HG02759 (cell line): ENCODE results near the gene CYP26A1.

Source experiments
- ATAC-seq: cut with Tn5 transposase; IDR thresholded peaks from one replicate; pipeline ENCODE4 v1.9.1; 2021; ENCODE audit warnings: mild to moderate bottlenecking, moderate library complexity; ENCODE audit not compliant: unreplicated experiment

The CYP26A1 gene

DNA sequence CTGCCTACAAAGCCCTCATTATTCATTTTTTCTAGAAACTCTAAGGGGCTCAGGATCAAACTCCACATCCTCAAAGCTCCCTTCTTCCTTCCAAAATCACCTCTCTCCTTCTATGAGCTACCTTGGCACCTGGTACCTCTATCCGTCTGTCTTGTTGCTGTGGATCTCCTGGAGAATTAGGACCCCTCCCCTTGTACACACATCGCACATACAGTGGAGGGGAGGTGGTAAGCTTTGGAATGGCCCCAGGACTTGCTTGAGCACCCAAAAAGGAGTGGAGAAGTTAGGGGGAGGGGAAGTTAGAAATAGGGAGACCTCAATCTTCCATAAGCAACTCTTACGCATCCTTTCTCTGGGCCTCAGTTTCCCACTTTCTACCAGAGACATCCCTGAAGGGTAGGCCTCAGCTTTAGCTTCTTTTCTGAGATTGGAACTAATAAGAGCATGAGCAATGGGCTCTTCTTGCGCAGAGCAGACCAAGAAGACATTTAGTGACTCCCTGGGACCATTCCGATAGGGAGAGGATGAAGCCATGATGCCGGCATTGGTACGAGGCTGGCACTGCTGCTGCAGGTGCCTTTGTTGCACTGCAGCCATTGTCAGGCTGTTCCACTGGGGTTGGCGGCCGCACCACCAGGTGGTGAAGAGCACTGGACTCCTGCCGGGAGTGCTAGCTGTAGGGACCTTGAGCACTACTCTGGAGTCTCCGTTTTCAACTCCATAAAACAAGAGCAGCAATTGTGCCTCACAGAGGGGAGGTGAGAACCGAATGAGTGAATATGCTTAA is 8.6 kb upstream of the CYP26A1 start:
- ATAC-seq, result no peak

DNA sequence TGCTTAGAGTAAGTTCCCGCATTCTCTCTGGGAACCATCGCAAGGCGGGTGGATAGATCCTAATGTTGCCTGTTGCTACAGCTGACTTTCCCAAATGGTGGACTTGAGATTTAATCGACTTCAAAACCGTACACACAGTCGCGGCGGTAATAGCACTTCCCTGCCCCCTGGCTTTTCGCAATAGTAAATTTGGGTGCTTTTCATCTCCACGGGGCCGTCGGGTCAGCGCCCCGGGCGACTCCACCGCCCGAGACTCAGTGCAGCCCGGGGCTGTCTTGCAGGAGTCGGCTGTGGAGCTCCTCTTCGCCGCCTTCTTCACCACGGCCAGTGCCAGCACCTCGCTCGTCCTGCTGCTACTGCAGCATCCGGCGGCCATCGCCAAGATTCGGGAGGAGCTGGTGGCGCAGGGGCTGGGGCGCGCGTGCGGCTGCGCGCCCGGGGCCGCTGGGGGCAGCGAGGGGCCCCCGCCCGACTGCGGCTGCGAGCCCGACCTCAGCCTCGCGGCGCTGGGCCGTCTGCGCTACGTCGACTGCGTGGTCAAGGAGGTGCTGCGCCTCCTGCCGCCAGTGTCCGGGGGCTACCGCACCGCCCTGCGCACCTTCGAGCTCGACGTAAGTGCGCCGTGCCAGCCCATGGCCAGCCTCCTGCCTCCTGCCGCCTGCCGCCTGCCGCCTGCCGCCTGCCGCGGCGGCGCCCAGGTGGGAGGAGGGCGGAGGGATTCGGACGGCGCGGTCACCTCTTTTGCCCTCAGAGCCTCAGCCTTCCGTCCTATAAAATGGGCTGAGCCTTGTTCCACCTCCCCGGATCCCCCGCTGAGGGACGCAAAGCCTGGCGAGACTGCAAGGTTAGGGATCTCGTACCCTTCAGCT is 7.8 kb upstream of the CYP26A1 start:
- ATAC-seq, result no peak

DNA sequence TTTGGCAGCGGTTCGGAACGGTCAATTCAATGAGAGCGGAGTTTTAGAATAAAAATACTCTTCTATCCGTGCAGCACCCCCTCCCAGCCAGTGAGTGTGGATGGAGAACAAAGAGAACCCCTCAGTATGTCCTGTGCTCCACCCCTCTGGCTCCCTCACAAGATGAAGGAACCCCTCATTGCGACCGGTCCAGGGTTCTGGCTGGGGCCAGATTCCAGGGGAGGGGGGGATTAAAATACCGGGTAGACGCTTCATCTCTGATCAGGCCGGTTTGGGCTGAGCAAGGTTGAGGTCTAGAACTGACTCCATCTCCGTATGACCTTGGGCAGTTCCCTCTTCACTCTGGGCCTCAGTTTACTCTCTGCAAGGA is 7.2 kb upstream of the CYP26A1 start:
- ATAC-seq, result no peak

DNA sequence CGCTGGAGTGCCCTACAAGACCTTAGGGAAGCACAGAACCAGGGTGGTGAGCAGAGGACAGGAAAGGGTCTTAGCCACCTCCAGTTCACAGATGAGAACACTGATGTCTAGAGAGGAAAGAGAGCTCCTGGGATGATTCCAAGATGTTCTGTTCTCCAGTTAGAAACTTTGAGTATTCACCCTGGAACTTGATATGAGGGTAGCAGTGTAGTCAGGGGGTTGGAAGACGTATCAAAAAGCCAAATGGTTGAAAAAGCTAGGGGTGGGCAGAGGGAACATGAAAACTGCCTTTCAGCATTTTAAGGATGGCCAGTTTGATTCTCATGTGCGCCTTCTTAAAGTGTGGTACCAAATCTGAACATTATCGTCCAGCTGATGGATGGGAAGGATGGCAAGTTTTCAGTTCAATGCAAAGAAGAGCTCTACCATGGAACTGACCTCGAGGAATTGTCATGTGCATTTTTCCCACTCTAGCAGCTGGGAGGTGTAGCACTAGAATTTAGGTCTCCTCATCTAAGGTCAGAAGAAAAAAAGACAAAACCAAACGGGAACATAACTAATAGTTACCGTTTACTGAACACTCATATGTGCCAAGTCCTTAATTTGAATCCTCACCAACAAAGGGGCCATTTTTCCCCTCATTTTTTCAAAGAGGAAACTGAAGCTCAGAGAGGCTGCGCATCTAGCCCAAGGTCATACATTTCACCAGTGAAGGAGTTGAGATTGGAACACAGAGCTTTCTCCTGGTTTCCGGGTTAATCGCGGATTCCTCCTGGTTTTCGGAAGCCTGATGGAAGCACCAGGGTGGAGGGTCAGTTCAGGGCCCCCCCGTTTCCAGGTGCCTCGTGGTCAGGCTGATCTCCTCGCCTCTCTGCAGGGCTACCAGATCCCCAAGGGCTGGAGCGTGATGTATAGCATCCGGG is 6.0 kb upstream of the CYP26A1 start:
- no peak for ATAC-seq

DNA sequence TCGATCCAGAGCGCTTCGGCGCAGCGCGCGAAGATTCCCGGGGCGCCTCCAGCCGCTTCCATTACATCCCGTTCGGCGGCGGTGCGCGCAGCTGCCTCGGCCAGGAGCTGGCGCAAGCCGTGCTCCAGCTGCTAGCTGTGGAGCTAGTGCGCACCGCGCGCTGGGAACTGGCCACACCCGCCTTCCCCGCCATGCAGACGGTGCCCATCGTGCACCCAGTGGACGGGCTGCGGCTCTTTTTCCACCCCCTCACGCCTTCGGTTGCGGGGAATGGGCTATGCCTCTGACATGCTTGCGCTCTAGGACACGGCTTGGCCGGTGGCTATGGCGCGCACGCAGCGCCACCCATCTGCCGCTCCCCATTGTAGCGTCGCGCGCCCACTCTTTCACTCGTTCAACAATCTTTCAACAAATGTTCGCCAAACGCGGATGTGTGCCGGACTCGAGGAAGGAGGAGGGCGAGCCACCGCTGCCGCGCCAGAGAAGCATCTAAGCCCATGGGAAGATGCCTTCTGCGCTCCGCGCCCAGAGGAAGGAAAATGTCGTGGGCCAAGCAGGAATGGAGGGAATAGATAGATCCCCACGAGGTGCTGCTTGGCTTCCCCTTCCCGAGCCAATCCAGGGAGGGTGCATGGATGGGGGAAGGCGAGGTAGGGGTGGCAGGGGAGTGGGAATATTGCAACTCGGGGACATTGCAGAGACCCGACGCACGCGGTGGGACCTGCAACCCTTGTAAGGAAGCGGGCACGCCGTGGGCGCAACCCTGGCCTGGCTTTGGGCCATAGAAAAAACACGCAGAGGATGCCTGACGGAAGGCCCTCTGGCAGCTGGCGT is 5.1 kb upstream of the CYP26A1 start:
- no peak for ATAC-seq

DNA sequence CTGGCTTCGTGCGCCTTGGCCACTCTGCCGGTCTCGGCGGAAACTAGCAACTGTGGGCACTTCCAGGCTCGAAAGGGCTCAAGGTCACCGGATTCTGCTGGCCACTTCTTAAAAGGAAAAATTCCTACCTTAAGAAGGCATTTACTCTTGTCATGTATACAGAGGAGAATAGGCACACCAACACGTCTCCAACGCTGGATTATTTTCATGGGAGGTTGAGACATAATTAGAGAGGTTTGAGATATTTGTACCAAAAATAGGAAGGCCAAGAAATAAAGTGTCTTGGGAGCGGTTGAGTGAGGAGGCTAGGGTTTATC is 4.5 kb upstream of the CYP26A1 start:
- ATAC-seq, result no peak

DNA sequence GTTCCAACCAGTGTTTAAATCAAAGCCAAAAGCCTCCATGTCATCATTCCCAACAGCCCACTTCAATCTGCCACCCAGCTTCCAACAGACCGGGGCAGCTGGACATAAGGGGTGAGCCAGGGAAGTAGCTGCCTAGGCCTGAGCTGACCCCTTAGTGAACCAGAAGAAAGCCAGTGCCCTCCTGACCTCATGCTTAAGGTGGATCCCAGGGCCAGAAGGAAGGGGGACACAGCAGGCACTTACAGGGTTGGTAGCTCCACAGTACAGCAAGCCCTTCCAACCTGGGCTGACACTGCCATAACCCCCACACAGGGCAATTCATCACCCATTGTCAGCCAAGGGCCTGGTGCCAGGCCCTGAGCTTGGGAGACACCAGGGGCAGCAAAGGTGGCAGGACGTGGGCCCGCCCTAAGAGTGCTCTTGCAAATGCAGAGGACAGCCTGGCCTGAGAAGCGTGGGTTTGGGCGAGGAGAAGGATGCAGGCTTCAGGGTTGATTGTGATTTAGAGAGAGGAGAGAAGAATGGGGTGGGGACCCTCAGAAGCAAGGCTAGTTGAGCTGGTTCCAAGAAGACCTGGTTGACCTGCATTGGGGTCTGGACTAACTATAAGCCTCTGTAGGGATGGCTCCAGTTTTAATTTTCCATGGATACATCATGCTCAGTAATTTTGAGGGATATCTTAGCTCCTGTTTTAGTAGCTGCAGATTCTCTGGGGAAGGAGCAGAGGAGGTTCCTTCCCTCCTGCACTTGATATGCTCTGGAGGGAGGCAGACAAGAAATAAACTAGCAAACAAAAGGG is 3.1 kb upstream of the CYP26A1 start:
- no peak for ATAC-seq

DNA sequence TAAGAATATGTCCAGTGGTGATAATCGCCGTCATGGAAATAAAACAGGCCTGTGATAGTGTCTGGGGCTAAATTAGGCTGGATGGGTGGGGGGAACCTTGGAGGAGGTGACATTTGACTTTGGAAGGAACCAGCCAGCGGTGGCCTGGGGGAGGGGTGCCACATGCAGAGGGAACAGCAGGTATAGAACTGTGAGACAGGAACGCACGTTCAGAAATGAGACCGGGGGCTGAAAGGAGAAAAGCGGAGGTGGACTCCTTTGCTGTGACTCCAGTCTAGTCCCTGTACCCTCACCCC is 2.6 kb upstream of the CYP26A1 start:
- ATAC-seq, result no peak

DNA sequence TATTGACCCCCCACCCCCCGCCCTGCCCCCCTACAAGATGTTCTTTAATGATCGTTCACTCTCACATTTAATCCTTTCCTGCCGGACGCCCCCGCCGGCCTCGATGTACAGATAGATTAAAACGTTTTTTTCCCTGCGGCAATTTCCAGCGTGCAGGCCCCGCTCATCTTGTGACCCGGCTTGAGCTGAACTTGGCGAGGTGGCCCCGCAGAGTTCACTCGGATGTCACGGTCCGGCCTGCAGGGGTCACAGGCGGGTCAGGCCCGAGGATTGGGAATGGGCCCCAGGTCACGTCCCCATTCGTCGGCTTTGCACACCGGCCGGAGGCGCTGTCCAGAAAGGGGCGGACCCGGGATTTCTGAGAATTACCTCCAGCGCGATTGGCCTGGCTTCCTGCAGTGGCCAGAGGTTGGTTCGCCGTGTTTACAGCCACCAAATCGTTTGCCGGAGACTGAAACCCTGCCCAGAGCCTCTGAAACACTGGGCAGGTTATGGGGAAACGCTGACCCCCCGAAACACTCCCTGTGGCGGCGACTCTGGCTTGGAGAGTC is 1.9 kb upstream of the CYP26A1 start:
- no peak for ATAC-seq

DNA sequence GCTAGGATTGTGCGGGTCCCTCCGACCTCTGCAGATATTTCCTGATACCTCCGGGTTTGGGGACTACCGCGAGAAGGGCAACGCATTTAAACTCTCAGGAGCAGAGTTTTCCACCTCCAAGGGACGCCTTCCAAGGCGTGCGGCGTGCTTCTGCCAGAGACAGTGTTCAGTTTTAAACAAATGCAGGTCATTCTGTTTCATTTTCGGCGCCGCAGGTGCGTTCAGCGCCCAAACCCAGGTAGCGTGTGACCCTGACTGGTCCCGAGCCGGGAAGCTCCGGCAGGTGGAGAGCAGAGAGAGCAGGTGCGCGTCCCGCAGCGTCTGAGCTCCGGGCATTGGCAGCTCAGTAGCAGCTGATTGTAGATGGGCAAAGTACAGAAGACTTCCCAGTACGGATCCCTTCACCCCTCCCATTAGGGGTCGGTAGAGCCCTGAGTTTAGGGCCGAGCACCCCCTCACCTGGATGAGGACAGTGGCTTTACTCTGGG is 1.4 kb upstream of the CYP26A1 start:
- no peak for ATAC-seq

DNA sequence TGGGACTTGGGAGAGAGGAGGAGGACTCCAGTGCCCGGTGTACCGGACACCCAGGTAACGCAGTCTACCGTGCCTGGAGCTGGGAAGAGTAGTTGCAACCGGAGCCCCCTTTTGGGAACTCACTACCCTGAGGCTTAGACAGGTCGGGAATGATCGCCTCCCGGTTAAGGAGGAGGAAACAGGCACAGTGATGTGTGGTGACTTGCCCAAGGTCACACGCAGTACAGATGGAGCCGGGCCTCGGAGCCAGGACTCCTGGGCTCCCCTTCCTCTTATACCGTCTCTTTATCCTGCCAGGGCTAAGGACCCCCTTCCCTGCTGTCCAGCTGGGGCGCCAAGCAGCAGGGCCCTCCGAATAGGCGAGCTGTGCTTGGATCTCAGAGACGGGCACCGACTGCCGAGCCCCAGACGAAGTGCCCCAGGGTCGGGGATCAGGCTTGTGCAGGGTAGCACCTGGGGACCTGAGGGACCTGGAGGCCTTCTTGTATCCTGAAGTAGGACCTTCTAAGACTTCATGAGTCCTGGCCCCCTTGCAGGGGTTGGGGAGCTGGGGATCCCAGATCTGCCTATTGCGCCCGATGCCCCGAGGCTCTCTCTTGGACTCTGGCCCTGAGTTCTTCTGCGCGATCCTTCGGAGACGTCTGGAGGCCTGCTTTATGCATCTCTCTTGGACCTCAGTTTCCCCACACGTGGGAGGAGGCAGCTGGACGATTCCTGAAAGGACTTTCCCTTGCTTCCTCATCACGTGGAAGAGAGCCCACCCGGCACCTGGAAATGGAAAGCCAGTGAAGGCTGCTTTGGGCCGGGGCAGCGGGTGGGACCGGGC is 767 bp upstream of the CYP26A1 start:
- no peak for ATAC-seq

DNA sequence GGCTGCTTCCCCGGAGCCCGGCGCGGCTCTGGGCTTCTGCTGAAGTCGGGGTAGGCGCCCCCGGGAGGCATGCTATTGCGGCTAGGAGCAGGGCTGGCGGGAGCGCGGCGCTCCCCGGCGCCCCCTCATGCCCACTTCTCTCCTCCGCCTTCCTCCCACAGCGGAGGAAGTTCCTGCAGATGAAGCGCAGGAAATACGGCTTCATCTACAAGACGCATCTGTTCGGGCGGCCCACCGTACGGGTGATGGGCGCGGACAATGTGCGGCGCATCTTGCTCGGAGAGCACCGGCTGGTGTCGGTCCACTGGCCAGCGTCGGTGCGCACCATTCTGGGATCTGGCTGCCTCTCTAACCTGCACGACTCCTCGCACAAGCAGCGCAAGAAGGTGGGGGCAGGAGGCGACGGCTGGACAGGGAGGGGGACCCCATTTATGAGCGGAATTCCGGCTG is 479 bp downstream of the CYP26A1 start:
- ATAC-seq, result no peak

DNA sequence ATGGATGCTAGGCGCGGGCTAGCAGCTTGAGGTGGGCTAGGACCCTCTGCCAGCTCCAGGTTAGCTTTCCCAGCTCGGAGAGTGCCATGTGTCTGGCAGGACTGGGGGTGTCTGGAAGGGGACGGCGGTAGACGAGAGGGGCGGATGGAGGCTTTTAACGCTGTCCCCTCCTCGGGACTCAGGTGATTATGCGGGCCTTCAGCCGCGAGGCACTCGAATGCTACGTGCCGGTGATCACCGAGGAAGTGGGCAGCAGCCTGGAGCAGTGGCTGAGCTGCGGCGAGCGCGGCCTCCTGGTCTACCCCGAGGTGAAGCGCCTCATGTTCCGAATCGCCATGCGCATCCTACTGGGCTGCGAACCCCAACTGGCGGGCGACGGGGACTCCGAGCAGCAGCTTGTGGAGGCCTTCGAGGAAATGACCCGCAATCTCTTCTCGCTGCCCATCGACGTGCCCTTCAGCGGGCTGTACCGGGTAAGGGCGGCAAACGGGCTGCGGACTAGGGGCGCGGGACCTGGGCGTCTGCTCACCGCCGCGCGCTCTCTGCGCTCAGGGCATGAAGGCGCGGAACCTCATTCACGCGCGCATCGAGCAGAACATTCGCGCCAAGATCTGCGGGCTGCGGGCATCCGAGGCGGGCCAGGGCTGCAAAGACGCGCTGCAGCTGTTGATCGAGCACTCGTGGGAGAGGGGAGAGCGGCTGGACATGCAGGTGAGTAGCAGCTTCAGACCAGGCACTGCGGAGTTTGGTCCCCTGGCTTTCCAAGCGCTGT is 1.1 kb downstream of the CYP26A1 start:
- no peak for ATAC-seq

DNA sequence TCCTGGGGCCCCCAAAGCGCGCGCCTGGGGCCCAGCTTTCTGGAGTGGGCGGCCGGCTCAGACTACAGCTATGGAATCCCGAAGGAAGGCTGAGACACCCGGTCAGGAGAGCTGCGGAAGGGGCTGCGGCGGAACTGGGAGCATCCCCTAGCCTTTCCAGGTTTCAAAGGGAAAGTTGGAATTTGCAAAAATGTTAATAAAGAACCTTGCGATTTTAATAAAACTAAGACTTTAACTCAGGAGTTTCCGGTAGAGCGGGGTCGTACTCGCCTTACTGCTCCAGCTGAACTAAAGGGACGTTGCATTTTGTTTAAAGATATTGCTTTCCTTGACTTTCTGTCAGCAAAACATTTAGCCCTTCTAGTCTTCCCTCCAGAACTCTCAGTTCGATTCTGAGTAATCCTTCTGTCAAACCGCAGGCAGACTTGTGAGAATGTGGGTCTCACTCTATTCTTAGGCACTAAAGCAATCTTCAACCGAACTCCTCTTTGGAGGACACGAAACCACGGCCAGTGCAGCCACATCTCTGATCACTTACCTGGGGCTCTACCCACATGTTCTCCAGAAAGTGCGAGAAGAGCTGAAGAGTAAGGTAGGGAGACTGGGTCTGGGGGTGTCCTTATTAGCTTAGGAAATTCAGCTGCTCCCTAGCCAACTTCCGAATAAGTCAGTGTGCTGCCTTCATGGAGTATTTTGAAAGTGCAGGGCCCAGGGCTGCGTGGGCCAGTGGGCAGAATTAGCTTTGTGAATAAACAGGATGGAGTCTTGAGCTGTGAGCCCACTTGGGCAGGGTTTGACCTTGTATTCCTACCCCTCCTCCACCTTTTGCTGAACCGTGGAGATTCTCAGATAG is 1.9 kb downstream of the CYP26A1 start:
- no peak for ATAC-seq

DNA sequence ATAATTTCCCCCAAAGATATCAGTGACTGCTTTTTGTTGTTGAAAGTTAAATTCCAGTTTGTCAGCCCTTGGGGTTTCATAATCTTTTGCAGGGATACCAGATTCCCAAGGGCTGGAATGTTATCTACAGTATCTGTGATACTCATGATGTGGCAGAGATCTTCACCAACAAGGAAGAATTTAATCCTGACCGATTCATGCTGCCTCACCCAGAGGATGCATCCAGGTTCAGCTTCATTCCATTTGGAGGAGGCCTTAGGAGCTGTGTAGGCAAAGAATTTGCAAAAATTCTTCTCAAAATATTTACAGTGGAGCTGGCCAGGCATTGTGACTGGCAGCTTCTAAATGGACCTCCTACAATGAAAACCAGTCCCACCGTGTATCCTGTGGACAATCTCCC is 3.2 kb downstream of the CYP26A1 start:
- ATAC-seq, result no peak

DNA sequence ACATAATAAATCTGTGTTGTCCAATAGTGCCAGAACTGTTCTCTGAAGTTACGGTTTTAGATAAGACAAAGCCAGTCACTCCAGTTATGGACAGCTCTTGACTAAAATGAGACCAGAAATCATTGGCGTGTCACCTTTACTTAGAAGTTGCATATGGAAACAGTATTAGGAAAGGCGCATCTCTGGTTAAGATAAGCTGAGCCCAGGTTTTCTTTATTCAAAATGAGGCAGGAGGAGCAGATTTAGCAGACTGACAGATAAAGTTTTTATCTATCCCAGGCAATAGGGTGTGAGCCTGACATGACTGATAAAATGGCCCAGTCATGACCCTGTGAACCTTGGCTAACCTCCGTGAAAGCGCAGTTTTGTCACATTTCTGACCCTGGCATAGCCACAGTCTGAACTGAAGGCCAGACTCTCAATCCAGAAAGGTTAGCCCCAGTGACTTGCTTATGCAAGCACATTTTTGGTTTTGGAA is 4.2 kb downstream of the CYP26A1 start:
- no peak for ATAC-seq
